Fibroblast of skin of scalp (primary cell): ENCODE data around the gene CROT.

Experiments used
- DNase-seq: peaks from one replicate; pipeline ENCODE4 v3.0.0-alpha.2; 2013

Gene CROT

DNA sequence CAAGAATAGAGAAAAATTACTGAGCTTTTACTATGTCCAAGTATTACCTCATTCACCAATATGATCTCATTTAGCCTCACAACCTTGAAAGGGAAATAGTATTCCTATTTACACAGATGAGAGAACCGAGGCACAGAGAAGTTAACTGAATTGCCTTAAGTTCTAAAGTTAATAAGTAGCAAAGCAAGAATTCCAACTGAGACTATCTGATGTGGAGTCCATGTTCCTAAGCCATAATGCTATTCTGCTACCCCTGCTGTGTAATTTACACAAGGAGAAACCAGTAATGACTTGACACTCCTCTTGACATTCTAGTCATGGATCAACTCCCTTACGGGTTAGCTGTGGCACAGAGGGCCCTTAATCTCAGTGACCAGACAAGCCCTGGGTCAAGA lies 69.3 kb downstream of the CROT start:
- DNase-seq: no peak

DNA sequence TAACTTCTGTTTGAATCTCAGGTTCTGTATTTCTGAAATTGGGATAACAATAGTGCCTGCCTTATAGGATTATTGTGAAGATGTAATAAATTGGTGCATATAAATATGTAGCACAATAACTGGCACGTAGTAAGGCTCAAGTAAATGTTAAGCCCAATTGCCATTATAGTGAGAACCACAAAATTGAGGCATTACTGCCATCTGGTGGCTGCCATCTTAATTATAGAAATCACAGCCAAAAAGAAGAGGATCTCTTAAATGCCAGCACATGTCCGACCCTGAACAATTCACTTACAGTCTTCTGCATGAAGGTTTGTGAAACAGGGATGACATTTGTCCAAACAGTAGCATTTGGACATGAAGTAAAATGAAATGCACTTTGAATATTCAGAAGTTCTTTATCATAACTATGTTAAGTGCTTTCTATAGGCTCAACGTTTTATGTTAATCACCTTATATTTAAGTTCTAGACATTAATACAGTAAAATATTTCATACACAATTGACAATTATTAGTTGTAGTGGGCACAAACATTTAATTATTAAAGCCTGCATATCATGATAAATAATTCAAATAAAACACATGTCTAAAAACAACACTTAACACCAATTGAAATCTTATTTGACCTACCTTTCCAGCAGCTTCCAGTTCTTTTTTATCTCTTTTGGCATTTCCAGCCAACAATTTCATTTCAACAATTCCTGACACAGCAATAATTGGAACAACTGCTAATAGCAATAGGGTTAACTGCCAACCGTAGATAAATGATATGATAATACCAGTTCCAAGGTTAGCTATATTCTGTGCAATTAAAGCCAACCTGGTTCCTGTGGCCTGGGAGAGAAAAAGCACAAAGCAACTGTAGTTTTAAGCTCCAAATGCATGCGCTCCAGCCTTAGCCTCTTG lies 71.5 kb downstream of the CROT start:
- DNase-seq: peak; percentile 66

GRCh38 chr7:87420173-87420572 lies 74.7 kb downstream of the CROT start:
- DNase-seq: no peak

DNA sequence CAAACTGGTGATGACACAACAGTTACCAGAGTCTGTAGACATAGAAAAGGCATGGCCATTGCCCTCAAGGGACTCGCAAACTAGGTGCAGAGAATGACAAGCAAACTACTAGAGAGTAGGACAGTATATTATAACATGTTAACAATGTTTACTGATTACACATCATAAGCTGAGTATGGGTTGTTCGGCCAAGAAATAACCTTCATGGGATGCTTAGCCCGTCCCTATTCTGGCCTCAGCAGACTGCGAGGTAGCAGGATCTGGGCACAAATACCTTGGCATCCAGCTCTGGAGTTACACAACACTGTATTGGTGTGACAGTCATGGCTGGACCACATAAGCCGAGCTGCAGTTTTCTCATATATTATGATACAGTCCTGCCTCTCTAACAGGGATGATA lies 78.6 kb downstream of the CROT start:
- DNase-seq: no peak

GRCh38 chr7:87426160-87426559 lies 80.7 kb downstream of the CROT start:
- no peak for DNase-seq

- no peak for DNase-seq
Measured at GRCh38 chr7:87427288-87427687, 81.8 kb downstream of the CROT start.

- DNase-seq: no peak
Measured at GRCh38 chr7:87432536-87432935, 87.1 kb downstream of the CROT start.

- peak; percentile 13 for DNase-seq
Measured at GRCh38 chr7:87435546-87435945, 90.1 kb downstream of the CROT start.

DNA sequence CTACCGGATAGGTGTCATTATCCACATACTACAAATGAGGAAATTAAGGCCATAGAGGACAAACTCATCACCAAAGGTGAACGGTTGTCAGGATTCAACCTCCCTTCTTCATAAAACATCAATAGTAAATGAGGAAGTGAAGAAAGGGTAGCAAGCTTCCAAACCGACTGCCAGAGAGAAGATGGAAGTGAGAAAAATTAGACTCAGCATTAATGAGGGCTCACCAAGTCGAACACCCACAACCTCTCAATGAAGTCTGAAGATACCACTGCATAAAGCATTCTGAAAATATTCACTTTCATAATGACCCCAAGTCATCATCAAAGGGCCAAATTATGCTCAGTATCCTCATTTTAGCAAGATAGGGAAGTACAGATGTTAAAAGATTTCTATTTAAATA lies 100.4 kb downstream of the CROT start:
- DNase-seq: no peak

DNA sequence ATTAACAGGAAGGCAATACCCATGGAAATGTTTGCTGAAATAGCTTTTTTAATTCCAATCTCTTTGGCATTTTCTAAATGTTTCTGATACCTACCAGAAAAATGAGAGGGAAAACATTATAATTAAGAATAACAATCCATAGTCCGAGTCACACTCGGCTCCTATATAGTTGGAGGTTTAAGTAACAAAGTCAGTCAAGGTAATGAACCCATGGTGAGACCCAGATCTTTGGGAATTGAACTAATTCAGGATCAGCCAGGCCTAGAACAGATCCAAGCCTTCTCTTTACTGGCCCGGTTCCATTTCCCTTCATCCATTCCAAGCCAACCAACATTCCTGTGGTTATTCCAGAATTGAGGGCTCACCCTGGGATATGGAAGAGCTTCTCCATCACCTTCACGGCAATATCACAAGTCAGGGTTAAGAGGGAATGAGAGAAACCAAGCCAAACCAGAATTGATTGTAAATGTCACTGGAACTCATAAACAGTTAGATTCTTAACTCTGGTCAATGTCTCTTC lies 101.7 kb downstream of the CROT start:
- DNase-seq: peak; percentile 64

DNA sequence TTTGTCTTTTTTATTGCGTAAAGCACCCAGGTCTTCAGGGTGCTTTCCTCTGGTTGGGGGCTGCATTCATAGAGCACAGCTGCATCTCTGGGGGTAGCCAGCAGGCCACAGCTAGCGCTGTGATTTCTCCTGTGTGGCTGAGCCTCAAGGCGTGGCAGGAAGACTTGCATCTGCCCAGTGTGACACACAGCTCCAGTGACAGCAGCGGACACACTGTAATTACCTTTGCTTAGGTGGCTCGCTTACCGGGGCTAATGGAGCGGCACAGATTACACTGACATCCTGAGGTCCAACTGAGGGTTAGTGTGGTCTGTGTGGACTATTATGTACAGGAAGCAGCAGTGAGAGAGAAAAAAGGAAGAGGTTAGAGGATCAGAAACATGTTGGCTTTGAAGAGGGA lies 102.9 kb downstream of the CROT start:
- no peak for DNase-seq
